ENCODE measurements around the gene ATG16L2. TPM values are rescaled to one million over a fixed set of nuclear protein-coding genes. Genes with fewer than 3 reads are reported as not detected.

ATG16L2 gene
- total RNA-seq, 1 experiment from 2014 or later, result 22.2 TPM

DNA sequence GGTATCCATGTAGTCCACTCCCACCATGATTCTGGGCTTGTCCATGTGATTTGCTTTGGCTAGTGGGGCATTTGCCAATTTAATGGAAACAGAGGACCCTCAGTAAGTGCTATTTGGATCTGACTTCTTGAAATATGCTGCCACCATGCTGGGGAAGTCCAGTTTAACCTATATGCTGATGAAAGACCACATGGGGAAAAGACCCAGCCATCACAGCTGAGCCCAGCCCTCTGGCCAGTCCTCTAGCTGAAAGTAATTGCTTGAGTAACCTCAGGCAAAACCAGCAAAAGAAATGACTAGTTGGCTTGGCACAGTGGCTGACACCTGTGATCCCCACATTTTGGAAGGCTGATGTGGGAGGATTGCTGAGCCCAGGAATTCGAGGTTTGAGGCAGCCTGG, 61.5 kb downstream of the ATG16L2 start (continued):
- TF ChIP-seq, protein P1, sequence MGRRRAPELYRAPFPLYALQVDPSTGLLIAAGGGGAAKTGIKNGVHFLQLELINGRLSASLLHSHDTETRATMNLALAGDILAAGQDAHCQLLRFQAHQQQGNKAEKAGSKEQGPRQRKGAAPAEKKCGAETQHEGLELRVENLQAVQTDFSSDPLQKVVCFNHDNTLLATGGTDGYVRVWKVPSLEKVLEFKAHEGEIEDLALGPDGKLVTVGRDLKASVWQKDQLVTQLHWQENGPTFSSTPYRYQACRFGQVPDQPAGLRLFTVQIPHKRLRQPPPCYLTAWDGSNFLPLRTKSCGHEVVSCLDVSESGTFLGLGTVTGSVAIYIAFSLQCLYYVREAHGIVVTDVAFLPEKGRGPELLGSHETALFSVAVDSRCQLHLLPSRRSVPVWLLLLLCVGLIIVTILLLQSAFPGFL (CRISPR knock-in tag; IDR thresholded peaks at IDR 0.05; ENCODE audit: borderline replicate concordance), result no peak
- no peak for TF ChIP-seq FOXP1 (CRISPR knock-in tag; IDR thresholded peaks at IDR 0.05; ENCODE audit: borderline replicate concordance)
- TF ChIP-seq JAZF1 (CRISPR knock-in tag; IDR thresholded peaks at IDR 0.05), result no peak

DNA sequence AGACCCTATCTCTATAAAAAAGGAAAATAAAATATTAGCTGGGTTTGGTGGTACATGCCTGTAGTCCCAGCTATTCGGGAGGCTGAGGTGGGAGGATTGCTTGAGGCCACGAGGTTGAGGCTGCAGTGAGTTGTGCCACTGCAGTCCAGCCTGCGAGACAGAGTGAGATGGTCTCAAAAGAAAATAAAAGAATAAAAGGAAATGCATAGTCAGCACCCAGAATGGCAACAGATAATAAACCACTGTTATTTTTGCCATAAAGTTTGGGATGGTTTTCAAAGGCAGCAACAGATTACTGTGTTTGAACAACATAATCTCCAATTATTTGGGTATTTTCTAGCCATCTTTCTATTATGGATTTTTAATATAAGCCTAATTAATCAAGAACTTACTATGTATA, 61.9 kb downstream of the ATG16L2 start:
- H3K36me3 Mint-ChIP-seq, result no peaks in the 10 kb centered on the region
- no peaks in the 10 kb centered on the region for H3K27me3 Mint-ChIP-seq (ENCODE audit: low read depth)
- H3K4me3 Mint-ChIP-seq, result no peak overlapping the region
- H3K27ac Mint-ChIP-seq, result no peak overlapping the region
- ChIA-PET POLR2A (no interaction called here), CTCF (interaction anchor here (0.7 kb wide), 1 partner anchor 268 kb away, joined by 3 read pairs; no protein-coding TSS in a partner anchor)
- no peak for DNase-seq (ENCODE audit: low spot score)
- ATAC-seq, result no peak
- peaks cover 3% of the 10 kb centered on the region; the same call in 1 of the 2 replicates for H3K4me1 Mint-ChIP-seq
- TF ChIP-seq, protein P2, sequence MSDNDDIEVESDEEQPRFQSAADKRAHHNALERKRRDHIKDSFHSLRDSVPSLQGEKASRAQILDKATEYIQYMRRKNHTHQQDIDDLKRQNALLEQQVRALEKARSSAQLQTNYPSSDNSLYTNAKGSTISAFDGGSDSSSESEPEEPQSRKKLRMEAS (CRISPR knock-in tag; IDR thresholded peaks at IDR 0.05), result no peak
- TF ChIP-seq ELF4 (CRISPR knock-in tag; IDR thresholded peaks at IDR 0.05; ENCODE audit: low read depth), result no peak
- TF ChIP-seq, protein P3, sequence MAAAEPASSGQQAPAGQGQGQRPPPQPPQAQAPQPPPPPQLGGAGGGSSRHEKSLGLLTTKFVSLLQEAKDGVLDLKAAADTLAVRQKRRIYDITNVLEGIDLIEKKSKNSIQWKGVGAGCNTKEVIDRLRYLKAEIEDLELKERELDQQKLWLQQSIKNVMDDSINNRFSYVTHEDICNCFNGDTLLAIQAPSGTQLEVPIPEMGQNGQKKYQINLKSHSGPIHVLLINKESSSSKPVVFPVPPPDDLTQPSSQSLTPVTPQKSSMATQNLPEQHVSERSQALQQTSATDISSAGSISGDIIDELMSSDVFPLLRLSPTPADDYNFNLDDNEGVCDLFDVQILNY (CRISPR knock-in tag; IDR thresholded peaks at IDR 0.05), result no peak
- TF ChIP-seq HMGA2 (CRISPR knock-in tag; IDR thresholded peaks at IDR 0.05), result no peak
- TF ChIP-seq, protein P4, sequence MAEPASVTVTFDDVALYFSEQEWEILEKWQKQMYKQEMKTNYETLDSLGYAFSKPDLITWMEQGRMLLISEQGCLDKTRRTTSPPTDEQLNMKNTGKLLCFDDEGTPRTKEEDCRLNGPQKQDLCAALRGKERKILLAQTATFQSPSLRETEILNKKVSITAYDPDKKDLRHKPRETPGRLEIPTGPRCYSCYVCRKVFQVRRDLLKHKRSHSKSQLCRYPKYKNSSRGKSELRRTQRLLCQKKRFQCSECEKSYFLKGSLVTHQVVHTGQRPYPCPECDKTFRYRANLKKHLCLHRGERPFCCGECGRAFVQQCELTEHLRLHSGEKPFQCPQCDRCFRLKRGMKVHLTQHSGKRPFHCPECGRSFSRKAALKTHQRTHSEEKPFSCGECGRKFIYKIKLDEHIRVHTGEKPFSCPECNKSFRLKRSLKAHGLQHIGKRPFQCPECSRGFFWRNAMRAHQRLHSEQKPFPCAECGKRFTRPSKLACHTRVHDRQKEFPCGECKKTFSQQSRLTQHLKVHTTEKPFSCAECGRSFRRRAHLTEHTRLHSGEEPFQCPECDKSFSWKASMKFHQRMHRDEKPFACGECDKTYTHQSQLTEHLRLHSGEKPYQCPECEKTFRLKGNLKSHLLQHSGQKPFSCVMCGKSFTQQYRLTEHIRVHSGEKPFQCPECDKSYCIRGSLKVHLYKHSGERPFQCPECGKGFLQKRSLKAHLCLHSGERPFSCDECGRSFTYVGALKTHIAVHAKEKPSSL (CRISPR knock-in tag; conservative IDR thresholded peaks at IDR 0.05), result no peak
- no peak for TF ChIP-seq SOX15 (CRISPR knock-in tag; IDR thresholded peaks at IDR 0.05)
- no peak for TF ChIP-seq GTF2I (CRISPR knock-in tag; conservative IDR thresholded peaks at IDR 0.05)
- no peak for TF ChIP-seq ZNF232 (CRISPR knock-in tag; IDR thresholded peaks at IDR 0.05)
- TF ChIP-seq CBFB (CRISPR knock-in tag; IDR thresholded peaks at IDR 0.05; ENCODE audit: low read depth), result no peak
- no peak for TF ChIP-seq PRRX2 (CRISPR knock-in tag; IDR thresholded peaks at IDR 0.05)
- TF ChIP-seq, protein P1 (CRISPR knock-in tag; IDR thresholded peaks at IDR 0.05; ENCODE audit: borderline replicate concordance), result no peak
- TF ChIP-seq ZNF219 (CRISPR knock-in tag; IDR thresholded peaks at IDR 0.05; ENCODE audit: borderline replicate concordance), result no peak
- no peak for TF ChIP-seq EMX1 (CRISPR knock-in tag; IDR thresholded peaks at IDR 0.05)
- TF ChIP-seq ZNF416 (CRISPR knock-in tag; IDR thresholded peaks at IDR 0.05), result no peak
- no peak for TF ChIP-seq ZNF423 (CRISPR knock-in tag; IDR thresholded peaks at IDR 0.05)
- TF ChIP-seq, protein P5, sequence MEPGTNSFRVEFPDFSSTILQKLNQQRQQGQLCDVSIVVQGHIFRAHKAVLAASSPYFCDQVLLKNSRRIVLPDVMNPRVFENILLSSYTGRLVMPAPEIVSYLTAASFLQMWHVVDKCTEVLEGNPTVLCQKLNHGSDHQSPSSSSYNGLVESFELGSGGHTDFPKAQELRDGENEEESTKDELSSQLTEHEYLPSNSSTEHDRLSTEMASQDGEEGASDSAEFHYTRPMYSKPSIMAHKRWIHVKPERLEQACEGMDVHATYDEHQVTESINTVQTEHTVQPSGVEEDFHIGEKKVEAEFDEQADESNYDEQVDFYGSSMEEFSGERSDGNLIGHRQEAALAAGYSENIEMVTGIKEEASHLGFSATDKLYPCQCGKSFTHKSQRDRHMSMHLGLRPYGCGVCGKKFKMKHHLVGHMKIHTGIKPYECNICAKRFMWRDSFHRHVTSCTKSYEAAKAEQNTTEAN (CRISPR knock-in tag; IDR thresholded peaks at IDR 0.05), result no peak
- no peak for TF ChIP-seq GABPB1 (CRISPR knock-in tag; IDR thresholded peaks at IDR 0.05)
- TF ChIP-seq, protein P6, sequence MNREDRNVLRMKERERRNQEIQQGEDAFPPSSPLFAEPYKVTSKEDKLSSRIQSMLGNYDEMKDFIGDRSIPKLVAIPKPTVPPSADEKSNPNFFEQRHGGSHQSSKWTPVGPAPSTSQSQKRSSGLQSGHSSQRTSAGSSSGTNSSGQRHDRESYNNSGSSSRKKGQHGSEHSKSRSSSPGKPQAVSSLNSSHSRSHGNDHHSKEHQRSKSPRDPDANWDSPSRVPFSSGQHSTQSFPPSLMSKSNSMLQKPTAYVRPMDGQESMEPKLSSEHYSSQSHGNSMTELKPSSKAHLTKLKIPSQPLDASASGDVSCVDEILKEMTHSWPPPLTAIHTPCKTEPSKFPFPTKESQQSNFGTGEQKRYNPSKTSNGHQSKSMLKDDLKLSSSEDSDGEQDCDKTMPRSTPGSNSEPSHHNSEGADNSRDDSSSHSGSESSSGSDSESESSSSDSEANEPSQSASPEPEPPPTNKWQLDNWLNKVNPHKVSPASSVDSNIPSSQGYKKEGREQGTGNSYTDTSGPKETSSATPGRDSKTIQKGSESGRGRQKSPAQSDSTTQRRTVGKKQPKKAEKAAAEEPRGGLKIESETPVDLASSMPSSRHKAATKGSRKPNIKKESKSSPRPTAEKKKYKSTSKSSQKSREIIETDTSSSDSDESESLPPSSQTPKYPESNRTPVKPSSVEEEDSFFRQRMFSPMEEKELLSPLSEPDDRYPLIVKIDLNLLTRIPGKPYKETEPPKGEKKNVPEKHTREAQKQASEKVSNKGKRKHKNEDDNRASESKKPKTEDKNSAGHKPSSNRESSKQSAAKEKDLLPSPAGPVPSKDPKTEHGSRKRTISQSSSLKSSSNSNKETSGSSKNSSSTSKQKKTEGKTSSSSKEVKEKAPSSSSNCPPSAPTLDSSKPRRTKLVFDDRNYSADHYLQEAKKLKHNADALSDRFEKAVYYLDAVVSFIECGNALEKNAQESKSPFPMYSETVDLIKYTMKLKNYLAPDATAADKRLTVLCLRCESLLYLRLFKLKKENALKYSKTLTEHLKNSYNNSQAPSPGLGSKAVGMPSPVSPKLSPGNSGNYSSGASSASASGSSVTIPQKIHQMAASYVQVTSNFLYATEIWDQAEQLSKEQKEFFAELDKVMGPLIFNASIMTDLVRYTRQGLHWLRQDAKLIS (CRISPR knock-in tag; IDR thresholded peaks at IDR 0.05; ENCODE audit: borderline replicate concordance), result no peak
- TF ChIP-seq RORB (CRISPR knock-in tag; IDR thresholded peaks at IDR 0.05), result no peak
- TF ChIP-seq, protein P7, sequence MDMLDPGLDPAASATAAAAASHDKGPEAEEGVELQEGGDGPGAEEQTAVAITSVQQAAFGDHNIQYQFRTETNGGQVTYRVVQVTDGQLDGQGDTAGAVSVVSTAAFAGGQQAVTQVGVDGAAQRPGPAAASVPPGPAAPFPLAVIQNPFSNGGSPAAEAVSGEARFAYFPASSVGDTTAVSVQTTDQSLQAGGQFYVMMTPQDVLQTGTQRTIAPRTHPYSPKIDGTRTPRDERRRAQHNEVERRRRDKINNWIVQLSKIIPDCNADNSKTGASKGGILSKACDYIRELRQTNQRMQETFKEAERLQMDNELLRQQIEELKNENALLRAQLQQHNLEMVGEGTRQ (CRISPR knock-in tag; IDR thresholded peaks at IDR 0.05), result no peak
- peaks cover under 1% of the 10 kb centered on the region for H3K9me3 Mint-ChIP-seq
